T-helper 2 cell treated with Interferon-gamma antibody and Interleukin-4, amounts not matched to agents 100 ng/mL and 5 ng/mL, for 36 hours (primary cell): ENCODE results near the gene HEATR3. TPM values are rescaled to one million over a fixed set of nuclear protein-coding genes. Genes with fewer than 3 reads are reported as not detected.

Experiments used
- intact Hi-C: fragments of 100-400 bp; cut with micrococcal nuclease; formaldehyde crosslinking; loops from one replicate; pipeline ENCODE4 v1.15.1; 2023
- total RNA-seq: library from RNA; stranded (reverse); gene quantifications from 2 replicates; pipeline ENCODE4 v1.2.3, GENCODE V29; 2022

HEATR3 gene
- total RNA-seq, 1 donor from 2014 or later = 28.7 TPM

DNA sequence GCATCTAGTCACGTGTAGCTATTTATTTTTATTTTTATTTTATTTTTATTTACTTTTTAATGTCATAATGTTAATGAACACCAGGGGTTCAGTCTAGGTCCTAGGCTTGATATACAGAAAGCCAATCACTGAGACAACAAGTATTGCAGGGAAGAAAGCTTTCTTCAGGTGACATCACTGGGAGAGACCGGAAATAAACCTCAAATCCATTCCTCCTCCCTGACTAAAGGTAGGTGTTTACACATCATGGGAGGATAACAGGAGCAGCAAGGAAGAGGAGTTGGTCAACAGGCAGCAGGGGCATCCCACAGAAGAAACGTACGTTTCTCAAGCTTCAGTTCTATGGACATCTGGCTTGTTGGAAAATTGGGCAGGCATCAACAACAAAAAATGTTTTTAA lies 9.5 kb upstream of the HEATR3 start:
- intact Hi-C loops = no loop called here

GRCh38 chr16:50058091-50058771 lies 7.5 kb upstream of the HEATR3 start:
- intact Hi-C loops = no loop called here

GRCh38 chr16:50059111-50059510 lies 6.7 kb upstream of the HEATR3 start:
- intact Hi-C loops = no loop called here

DNA sequence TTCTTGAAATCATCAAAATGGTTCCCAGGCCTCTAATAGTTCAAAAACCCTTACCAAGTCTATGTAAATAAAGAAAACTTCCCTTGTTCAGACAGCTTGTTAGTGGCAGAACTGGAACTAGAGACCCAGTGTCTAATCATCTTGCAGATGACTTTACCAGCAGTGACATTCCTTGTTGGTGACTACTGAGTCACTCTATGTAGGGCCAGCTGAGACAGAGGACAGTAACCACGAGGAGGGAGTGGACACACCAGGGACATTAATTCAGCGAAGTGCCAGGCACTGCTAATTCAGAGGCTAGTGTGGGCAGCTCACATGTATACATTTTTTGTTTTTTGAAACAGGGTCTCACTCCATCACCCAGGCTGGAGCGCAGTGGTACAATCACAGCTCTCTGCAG lies 6.1 kb upstream of the HEATR3 start:
- intact Hi-C loops = loop anchor here (10.0 kb wide), 1 partner anchor 215 kb away; no protein-coding TSS in a partner anchor

DNA sequence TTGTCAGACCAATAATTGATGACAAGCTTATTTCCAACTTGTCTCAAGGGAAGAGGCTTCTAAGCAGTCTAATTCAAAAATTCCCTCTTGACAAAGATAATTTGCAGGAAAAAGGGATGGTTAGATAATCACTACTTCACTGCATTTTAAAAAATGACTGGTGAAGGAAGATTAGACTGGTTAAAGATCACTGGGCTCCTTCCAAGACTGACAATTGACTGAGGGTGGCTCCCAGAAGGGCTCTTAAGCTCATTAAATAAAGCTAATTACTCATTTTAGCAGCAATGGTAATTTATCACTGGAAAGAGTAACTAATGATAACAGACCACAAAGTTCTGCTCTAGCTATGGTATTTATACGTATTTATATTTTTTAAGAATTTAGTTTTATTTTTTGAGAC lies 4.4 kb upstream of the HEATR3 start:
- intact Hi-C loops = loop anchor here (10.0 kb wide), 1 partner anchor 213 kb away; no protein-coding TSS in a partner anchor

DNA sequence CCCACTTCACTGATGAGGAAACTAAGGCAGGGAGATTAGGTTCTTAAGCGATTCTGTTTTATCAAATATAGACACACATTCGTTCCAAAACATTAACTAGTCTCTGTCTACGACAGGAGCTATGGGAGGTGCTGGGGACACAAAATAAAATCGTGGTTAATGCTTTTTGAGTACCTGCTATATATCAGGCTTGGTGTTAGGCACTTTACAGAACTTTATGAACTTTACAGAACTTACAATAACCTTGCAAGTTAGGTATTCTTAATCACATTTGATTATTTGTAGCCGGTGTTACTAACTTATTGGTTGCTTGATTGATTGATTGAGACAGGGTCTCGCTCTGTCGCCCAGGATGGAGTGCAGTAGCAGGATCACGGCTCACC lies 538 bp upstream of the HEATR3 start:
- intact Hi-C loops = loop anchor here (1.0 to 10.0 kb wide), 7 partner anchors 40 to 742 kb away; partner anchors contain the start of gene CNEP1R1

GRCh38 chr16:50066482-50067289 lies 916 bp downstream of the HEATR3 start:
- intact Hi-C loops = loop anchor here (5.0 to 10.0 kb wide), 4 partner anchors 131 to 741 kb away; no protein-coding TSS in a partner anchor

GRCh38 chr16:50067290-50067853 lies 1.6 kb downstream of the HEATR3 start:
- intact Hi-C loops = loop anchor here (5.0 to 10.0 kb wide), 4 partner anchors 130 to 740 kb away; no protein-coding TSS in a partner anchor

GRCh38 chr16:50068550-50068949 lies 2.8 kb downstream of the HEATR3 start:
- intact Hi-C loops = loop anchor here (5.0 to 10.0 kb wide), 4 partner anchors 129 to 739 kb away; no protein-coding TSS in a partner anchor

DNA sequence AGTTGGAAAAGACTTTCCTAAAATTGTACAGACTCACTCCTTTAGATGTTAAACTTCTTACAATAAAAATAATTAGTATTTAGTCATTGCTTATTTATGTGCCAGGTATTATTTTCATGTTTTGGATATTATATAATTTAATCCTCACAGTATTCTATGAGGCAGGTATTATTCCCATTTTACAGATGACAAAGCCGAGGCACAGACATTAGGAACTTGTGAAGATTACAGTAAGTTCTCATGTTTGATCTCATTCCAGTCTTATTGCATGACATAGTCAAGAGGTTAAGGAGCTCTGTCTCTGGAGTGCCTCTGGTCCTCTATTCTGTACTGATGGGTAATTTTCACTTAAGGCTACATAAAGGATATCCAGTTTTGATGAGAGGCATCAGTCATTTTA lies 3.3 kb downstream of the HEATR3 start:
- intact Hi-C loops = loop anchor here (5.0 to 10.0 kb wide), 4 partner anchors 128 to 738 kb away; no protein-coding TSS in a partner anchor

DNA sequence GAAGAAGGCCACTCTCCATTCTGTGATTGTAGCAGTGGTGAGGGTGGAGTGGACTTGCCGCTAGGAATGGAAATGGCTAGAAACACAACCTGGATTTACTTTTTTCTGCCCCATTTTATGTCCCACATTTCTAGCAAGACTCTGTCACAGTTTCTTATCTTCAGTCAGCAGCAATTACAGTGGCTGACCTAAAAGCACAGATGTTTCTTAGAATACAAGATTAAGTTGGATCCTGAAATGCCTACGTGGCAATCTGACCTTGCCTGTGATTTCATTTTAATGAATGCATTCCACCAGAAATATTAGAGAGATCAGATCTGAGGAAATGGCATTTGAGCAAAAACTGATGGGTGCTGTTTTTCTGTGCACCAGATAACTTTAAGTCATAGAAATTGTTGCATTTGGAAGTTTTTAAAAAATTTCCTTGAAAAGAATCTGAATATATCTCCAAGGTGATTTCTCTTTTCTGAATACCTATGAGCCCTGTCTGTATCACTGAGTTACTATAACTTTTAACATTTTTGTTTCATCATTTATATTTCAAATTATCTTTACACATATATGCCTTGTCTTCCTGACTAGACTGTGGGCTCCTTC lies 5.4 kb downstream of the HEATR3 start:
- intact Hi-C loops = no loop called here

DNA sequence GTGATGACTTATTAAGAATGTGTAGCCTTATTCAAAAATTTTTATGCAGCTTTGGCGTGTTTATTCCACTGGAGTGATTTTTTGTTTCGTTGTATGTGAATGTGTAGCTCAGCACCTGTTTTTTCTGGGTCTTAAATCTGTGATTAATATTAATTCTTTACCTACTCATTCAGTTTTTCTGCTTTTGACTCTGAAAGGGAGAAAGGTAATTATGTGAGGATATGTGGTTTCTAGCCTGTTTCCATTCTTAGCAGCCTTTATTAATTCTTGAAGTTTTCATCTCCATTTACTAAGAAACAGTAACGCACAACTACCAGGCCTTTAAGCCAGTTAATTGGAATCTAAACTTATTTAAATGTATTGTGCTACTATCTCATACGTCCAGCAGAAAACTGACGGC lies 7.0 kb downstream of the HEATR3 start:
- intact Hi-C loops = no loop called here

DNA sequence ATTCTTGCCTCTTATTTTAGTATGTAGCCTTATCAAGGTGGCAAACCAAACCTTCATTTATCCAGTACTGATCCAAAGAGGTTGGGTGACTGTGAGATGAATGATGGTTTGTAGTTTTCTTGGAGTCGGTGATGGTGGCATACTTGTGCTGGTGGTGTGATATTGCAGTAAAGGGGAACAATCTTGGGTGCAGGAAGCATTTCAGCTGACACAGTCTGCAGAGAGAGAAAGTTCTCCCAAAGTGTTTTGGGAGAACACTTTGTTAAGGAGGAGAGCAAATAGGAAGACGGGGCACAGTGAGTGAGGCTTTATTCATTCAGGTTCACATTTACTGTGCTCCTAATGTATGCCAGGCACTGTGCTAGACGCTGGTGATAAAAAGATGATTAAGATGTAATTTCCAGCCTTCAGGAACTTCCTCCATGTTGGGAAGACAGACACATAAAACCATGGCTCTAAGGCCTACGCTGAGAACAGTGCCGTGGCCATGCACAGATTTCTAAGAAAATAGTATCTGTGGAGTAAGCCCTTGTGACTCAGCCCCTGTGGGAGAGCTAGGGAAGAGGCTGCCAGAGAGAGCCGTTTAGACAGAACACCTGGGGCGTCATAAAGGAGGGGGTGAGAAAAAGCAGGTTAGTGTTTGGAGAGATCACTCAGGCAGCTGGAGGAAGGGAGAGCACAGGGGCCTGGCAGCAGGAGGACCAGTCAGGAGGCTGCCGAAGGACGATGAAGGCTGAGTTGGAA lies 13.8 kb downstream of the HEATR3 start:
- intact Hi-C loops = no loop called here

GRCh38 chr16:50081428-50082018 lies 15.8 kb downstream of the HEATR3 start:
- intact Hi-C loops = no loop called here

- intact Hi-C loops = no loop called here
Observed at GRCh38 chr16:50083996-50084395, 18.2 kb downstream of the HEATR3 start.

DNA sequence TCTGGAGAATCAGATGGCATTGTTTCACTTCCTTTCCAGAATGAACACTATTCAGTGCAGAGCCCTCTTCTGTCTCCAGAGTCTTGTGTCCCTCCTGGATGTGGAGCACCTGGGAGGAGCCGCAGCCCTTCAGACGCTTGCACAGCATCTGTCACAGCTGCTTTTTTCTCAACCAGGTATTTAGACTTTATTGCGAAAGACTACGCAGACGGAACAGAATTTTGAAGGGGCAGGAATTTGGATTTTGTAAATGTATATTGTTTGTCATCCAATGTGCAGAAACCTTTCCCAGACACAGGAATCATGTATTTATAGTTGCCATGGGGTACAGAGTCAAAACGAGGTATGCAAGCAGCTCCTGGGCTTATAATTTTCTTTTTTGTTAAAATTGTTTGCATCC lies 20.4 kb downstream of the HEATR3 start:
- intact Hi-C loops = no loop called here

GRCh38 chr16:50088302-50088701 lies 22.5 kb downstream of the HEATR3 start:
- intact Hi-C loops = no loop called here

DNA sequence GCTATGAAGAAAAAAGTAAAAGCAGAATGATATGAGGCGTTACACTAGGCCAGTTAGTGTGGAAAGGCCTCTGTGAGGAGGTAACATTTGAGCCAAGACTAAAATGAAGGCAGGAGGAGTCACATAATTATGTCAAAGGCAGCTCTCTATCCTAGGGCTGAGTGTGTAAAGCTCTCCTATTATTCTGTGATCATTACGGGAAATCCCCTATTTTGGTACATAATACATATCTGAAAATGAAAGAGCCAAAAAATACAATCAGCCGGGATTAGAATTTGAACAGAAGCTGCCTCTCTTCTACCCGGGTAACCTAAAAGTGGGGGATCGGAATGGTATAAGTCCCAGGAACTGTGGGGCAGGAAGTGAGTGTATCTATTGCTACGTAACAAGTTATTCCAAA lies 27.1 kb downstream of the HEATR3 start:
- intact Hi-C loops = no loop called here

DNA sequence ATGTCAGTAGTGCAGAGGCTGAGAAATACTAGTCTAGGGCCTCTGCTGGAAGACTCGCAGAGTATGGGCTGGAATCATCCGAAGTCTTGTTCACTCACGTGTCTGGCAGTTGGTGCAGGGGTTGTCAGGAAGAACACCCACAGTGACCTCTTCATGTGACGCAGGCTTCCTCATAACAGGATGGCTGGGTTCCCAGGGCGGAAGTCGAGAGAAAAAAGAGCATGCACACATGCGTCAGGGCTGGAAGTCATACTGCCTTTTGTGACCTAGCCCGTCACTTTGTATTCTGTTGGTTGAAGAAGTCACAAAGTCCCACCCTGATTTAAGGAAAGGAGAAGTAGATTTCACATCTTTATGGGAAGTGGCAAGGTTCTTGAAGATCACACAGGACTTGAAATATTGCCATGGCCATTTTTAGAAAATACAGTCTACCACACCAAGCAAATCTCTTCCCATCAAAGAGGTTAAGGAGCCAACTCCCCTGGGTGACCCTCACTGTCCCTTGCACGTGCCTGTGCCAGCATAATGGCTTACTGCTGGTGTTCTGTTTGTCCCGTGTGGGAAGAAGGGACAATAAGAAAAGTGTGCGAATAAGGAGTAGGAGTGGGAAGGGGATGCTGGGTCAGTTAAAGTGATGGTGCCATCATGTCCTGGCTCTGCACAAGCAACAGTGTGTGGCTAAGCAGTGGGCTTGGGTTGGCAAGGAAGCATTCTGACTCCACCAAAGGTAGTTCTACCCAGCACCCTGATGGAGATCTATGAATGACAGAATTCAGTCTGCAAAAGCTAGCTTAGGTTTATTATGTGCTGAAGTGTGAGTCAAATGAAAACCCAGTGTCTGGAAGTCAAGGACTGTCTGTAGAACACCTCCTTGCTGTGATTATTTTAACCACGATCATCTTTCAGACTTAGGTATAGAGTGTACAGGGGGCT lies 28.1 kb downstream of the HEATR3 start:
- intact Hi-C loops = no loop called here
